NB4 (cell line): ENCODE results near the gene YIPF1.

ENCODE experiments used
- CTCF ChIP-seq: IDR thresholded peaks from one replicate; pipeline ENCODE4 v1.5.1; 2012; ENCODE audit warnings: low read depth, low read length
- MAX ChIP-seq: IDR thresholded peaks from 2 replicates; pipeline ENCODE4 v1.6.1; 2011; ENCODE audit warnings: low read depth, low read length

GRCh38 chr1:53819387-53819786 is 70.2 kb downstream of the YIPF1 start:
- TF ChIP-seq CTCF (no peak), MAX (no peak)
